Measurements from ENCODE around the gene GAB4.

GRCh38 chr22:16987822-16988221, 20.2 kb downstream of the GAB4 start:
- no peak for TF ChIP-seq CTCF (IDR thresholded peaks at IDR 0.05)
- no peak for TF ChIP-seq EP300 (IDR thresholded peaks at IDR 0.05; ENCODE audit: low read depth)

All from transverse colon (tissue), 3 donors.